Activated CD4-positive, CD25-positive, alpha-beta regulatory T cell treated with anti-CD3 and anti-CD28 coated beads, Interleukin-2, amount 50 U/mL, for 72 hours (primary cell): ENCODE results near the gene MCF2L.
A peak's percentile ranks its signal among the peaks of the same experiment; 100 is the strongest.

Experiments used
- DNase-seq: peaks from one replicate; pipeline ENCODE4 v3.0.0; 2021

Gene MCF2L

GRCh38 chr13:113137691-113138298 is 168.8 kb downstream of the MCF2L start:
- DNase-seq = no peak

- DNase-seq = peak; percentile 16
Measured at GRCh38 chr13:113138792-113139551, 170.0 kb downstream of the MCF2L start.

GRCh38 chr13:113139577-113139976 is 170.6 kb downstream of the MCF2L start:
- DNase-seq = no peak

GRCh38 chr13:113140677-113141600 is 171.9 kb downstream of the MCF2L start:
- DNase-seq = no peak

- DNase-seq = no peak
Measured at GRCh38 chr13:113141601-113141970, 172.6 kb downstream of the MCF2L start.

- no peak for DNase-seq
Measured at GRCh38 chr13:113142876-113143275, 173.9 kb downstream of the MCF2L start.

GRCh38 chr13:113143466-113144254 is 174.6 kb downstream of the MCF2L start:
- DNase-seq = no peak

- no peak for DNase-seq
Measured at GRCh38 chr13:113144255-113144629, 175.2 kb downstream of the MCF2L start.

- no peak for DNase-seq
Measured at GRCh38 chr13:113145496-113145895, 176.5 kb downstream of the MCF2L start.

- no peak for DNase-seq
Measured at GRCh38 chr13:113145911-113146598, 177.0 kb downstream of the MCF2L start.

GRCh38 chr13:113146750-113147149 is 177.7 kb downstream of the MCF2L start:
- no peak for DNase-seq

- no peak for DNase-seq
Measured at GRCh38 chr13:113147206-113147605, 178.2 kb downstream of the MCF2L start.

- no peak for DNase-seq
Measured at GRCh38 chr13:113148407-113148806, 179.4 kb downstream of the MCF2L start.

- DNase-seq = no peak
Measured at GRCh38 chr13:113148940-113149503, 180.0 kb downstream of the MCF2L start.
